ENCODE measurements around the gene CCDC136. TPM values are rescaled to one million over a fixed set of nuclear protein-coding genes. Genes with fewer than 3 reads are reported as not detected.
A peak's percentile ranks its signal among the peaks of the same experiment; 100 is the strongest.

The CCDC136 gene
- polyA plus RNA-seq, 1 donor (not counting 4 experiments of a cell fraction or from before 2014, with no cell fraction given), result 1.6 TPM

DNA sequence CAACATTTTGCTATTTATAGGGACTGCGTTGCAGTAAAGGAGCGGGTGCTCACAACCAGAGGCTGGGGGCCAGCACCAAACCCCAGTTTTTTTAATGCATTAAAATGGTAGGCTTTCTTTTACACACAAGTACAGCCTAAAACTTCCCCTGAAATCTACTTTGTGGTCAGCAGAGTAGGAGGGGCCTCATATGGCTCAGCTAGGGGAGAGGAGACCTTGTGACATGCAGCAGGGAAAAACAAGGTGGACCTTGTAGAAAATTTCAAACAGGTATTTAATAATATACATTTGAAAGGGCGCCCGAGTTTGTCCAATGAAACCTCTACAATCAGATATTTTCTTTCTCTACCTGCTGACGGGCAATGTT is 1.4 kb downstream of the CCDC136 start:
- Histone ChIP-seq H3K9me3 (ENCODE audit: control insufficient read depth, low read depth, low read length) (no peaks in the 10 kb centered on the region), H3K79me2 (ENCODE audit: control insufficient read depth, insufficient read depth, low read length) (no peaks in the 10 kb centered on the region), H2AFZ (ENCODE audit: control insufficient read depth, low read length) (no peak overlapping the region), H3K9ac (ENCODE audit: control insufficient read depth, extremely low read depth, insufficient read depth, low read length) (no peak overlapping the region), H4K20me1 (ENCODE audit: control insufficient read depth, extremely low read depth, insufficient read depth, low read length) (no peaks in the 10 kb centered on the region), H3K4me1 (ENCODE audit: control insufficient read depth, extremely low read depth, insufficient read depth, low read length) (no peaks in the 10 kb centered on the region), H3K4me3 (ENCODE audit: control insufficient read depth in 2 of 3, extremely low read depth in 1 of 3, insufficient read depth in 2 of 3, low read depth in 1 of 3, low read length in 3 of 3) (no peak overlapping the region), H3K36me3 (ENCODE audit: control insufficient read depth in 2 of 2, extremely low read depth in 1 of 2, insufficient read depth in 2 of 2, low read length in 2 of 2) (no peaks in the 10 kb centered on the region), H3K27ac (ENCODE audit: control insufficient read depth, insufficient read depth, low read length) (no peak overlapping the region), H3K9me1 (ENCODE audit: control insufficient read depth, extremely low read depth, insufficient read depth, low read length) (no peaks in the 10 kb centered on the region), H3K4me2 (ENCODE audit: control insufficient read depth, extremely low read depth, insufficient read depth, low read depth, low read length) (no peak overlapping the region), H3K27me3 (ENCODE audit: control insufficient read depth, extremely low read depth, insufficient read depth, low read length) (peaks cover 28% of the 10 kb centered on the region)
- TF ChIP-seq, protein P1, sequence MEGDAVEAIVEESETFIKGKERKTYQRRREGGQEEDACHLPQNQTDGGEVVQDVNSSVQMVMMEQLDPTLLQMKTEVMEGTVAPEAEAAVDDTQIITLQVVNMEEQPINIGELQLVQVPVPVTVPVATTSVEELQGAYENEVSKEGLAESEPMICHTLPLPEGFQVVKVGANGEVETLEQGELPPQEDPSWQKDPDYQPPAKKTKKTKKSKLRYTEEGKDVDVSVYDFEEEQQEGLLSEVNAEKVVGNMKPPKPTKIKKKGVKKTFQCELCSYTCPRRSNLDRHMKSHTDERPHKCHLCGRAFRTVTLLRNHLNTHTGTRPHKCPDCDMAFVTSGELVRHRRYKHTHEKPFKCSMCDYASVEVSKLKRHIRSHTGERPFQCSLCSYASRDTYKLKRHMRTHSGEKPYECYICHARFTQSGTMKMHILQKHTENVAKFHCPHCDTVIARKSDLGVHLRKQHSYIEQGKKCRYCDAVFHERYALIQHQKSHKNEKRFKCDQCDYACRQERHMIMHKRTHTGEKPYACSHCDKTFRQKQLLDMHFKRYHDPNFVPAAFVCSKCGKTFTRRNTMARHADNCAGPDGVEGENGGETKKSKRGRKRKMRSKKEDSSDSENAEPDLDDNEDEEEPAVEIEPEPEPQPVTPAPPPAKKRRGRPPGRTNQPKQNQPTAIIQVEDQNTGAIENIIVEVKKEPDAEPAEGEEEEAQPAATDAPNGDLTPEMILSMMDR (optimal IDR thresholded peaks at IDR 0.05 in 1 of 3, IDR thresholded peaks at IDR 0.05 in 1 of 3, conservative IDR thresholded peaks at IDR 0.05 in 1 of 3; ENCODE audit: extremely low read depth in 1 of 3, insufficient read depth in 2 of 3, low read length in 3 of 3), result no peak
- TF ChIP-seq EZH2 (IDR thresholded peaks at IDR 0.05; ENCODE audit: low read length), result no peak
- dilution Hi-C loops (cut with MboI; ENCODE audit: extremely low pct_ligation_motif_present, low sequenced_read_pairs), result no loop called here
- DNase-seq (ENCODE audit: low read depth, low spot score) (no peak), FAIRE-seq (no peak)

DNA sequence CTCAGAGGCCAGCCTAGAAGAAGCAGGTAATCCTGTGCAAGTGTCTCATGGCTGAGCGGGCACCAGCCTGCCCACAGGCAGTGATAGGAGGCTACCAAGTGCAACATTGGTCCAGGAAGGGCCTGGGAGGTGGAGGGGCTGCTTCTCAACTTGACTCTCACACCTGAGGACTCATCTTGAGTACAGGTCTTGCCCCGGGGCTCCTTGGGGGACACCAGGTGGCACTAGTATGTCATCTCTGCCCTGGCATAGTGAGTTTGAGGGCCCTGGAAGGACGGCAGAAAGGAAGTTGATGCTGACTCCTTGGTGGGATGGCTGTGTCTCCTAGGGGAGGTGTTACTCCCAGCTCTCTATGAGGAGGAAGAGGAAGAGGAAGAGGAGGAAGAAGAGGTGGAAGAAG is 2.3 kb downstream of the CCDC136 start:
- Histone ChIP-seq H4K20me1 (ENCODE audit: control insufficient read depth, extremely low read depth, insufficient read depth, low read length) (no peaks in the 10 kb centered on the region), H3K79me2 (ENCODE audit: control insufficient read depth, insufficient read depth, low read length) (no peaks in the 10 kb centered on the region), H3K4me3 (ENCODE audit: control insufficient read depth in 2 of 3, extremely low read depth in 1 of 3, insufficient read depth in 2 of 3, low read depth in 1 of 3, low read length in 3 of 3) (no peak overlapping the region), H3K4me1 (ENCODE audit: control insufficient read depth, extremely low read depth, insufficient read depth, low read length) (no peaks in the 10 kb centered on the region), H2AFZ (ENCODE audit: control insufficient read depth, low read length) (no peak overlapping the region), H3K9ac (ENCODE audit: control insufficient read depth, extremely low read depth, insufficient read depth, low read length) (no peak overlapping the region), H3K9me1 (ENCODE audit: control insufficient read depth, extremely low read depth, insufficient read depth, low read length) (no peaks in the 10 kb centered on the region), H3K4me2 (ENCODE audit: control insufficient read depth, extremely low read depth, insufficient read depth, low read depth, low read length) (no peak overlapping the region), H3K27me3 (ENCODE audit: control insufficient read depth, extremely low read depth, insufficient read depth, low read length) (peaks cover 20% of the 10 kb centered on the region), H3K27ac (ENCODE audit: control insufficient read depth, insufficient read depth, low read length) (no peak overlapping the region), H3K36me3 (ENCODE audit: control insufficient read depth in 2 of 2, extremely low read depth in 1 of 2, insufficient read depth in 2 of 2, low read length in 2 of 2) (no peaks in the 10 kb centered on the region), H3K9me3 (ENCODE audit: control insufficient read depth, low read depth, low read length) (no peaks in the 10 kb centered on the region)
- TF ChIP-seq, protein P1 (optimal IDR thresholded peaks at IDR 0.05 in 1 of 3, IDR thresholded peaks at IDR 0.05 in 1 of 3, conservative IDR thresholded peaks at IDR 0.05 in 1 of 3; ENCODE audit: extremely low read depth in 1 of 3, insufficient read depth in 2 of 3, low read length in 3 of 3), result peak in 1 of 3 experiments; percentile 16
- TF ChIP-seq EZH2 (IDR thresholded peaks at IDR 0.05; ENCODE audit: low read length), result no peak
- dilution Hi-C loops (cut with MboI; ENCODE audit: extremely low pct_ligation_motif_present, low sequenced_read_pairs), result no loop called here
- DNase-seq (ENCODE audit: low read depth, low spot score), result no peak
- no peak for FAIRE-seq

Data from keratinocyte (primary cell).